AG09309 (cell line): ENCODE results near the gene MTA3.

Experiments used
- DNase-seq: peaks from one replicate; pipeline ENCODE4 v3.0.0-alpha.2; 2010; ENCODE audit warnings: low read depth
- H3K4me3 ChIP-seq: 2 replicates; pipeline ENCODE4 v1.5.1; 2011; ENCODE audit warnings: mild to moderate bottlenecking, low read depth, low read length, moderate library complexity; ENCODE audit not compliant: control insufficient read depth
- CTCF ChIP-seq: IDR thresholded peaks from 2 replicates; pipeline ENCODE4 v1.5.1; 2011; ENCODE audit warnings: mild to moderate bottlenecking, low read depth, low read length, inconsistent platforms; ENCODE audit not compliant: insufficient read depth, control insufficient read depth; ENCODE audit errors: missing control alignments

Gene MTA3

DNA sequence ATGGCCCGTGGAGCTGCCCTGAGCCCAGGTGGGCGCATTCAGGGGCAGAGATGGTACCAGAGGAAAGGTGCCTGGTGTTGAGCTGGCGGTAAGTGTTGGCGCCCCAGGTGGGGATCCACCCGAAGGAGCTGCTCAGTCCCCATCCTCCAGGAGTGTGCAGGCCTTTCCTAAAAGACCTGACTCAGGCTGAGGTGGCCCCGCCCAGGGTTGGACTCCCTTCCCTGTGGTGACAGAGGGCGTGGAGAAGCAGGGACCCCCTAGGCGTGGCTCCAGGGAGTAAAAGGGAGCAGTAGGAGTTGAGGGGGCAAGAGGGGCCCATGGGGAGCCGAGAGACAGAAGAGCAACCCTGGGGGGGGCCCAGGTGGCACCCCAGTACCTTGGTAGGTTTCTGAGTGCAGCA, 193.1 kb downstream of the MTA3 start:
- no peak for TF ChIP-seq CTCF
- H3K4me3 ChIP-seq: no peak overlapping the region
- no peak for DNase-seq

DNA sequence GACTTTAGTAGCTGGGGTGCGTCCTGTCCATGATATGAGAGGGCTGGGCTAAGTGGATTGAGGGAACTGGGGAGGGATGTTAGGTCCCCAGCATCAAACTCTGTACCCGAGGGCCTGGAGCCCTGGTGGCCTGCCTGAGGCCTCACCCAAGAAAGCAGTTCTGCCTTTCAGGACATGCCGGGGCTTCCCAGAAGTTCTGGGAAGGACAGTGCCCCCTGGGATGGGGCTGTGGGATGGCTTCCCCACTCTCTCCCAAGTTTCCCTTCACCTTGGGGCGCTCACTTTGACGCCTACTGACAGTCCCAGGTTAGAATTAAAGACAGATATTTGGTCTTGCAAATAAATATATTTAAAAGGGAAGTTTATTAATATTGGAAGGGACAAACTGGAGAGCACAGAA, 193.7 kb downstream of the MTA3 start:
- no peak overlapping the region for H3K4me3 ChIP-seq
- no peak for DNase-seq
- TF ChIP-seq CTCF: no peak

DNA sequence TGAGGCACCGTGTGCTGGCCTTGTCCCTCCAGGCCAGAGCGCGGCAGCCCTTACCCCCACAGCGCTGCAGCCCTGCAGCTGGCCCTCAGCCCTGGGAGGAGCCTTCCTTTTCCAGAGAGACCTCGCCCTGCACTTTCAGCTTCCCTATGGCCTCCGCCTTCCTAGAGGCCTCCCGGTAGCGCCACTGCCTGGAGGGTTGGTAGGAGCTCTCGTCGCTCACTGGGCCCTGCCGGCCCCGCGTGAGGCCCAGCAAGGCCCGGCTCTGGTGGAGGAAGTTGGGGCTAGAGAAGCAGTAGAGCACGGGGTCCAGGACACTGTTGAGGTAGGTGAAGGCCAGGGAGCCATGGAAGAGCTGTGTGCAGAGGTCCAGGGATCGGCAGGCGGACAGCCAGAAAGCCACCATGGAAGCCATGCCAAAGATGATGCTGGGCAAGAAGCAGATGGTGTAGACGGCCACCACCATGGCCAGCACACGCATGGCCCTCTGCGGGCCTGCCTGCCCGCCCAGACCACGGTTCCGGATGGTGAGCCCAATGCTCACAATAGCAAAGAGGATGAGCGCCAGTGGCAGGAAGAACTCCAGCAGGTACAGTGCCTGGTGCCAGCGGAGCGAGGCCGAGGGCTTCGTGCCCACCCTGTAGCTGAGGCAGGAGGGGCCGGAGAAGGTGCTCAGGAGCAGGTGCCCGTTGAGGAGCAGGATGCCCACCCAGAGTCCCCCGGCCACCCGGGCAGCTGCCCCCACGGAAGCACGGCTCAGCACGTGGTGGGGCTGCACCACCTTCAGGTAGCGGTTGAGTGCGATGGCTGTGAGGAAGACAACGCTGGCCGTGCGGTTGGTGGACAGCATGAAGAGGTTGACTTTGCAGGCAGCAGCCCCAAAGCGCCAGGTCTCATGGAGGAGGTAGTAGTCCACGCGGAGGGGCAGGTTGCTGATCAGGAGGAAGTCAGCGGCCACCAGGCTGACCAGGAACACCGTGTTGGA, 194.7 kb downstream of the MTA3 start:
- H3K4me3 ChIP-seq: no peak overlapping the region
- no peak for TF ChIP-seq CTCF
- DNase-seq: no peak

- no peak for DNase-seq
Measured at GRCh38 chr2:42764096-42764495, 195.7 kb downstream of the MTA3 start, which contains the start of gene OXER1. Gene OXER1, minus strand, starts transcription at chr2:42764135. Its CDS starts 73 bp downstream, at chr2:42764062.

GRCh38 chr2:42764901-42765300, 196.5 kb downstream of the MTA3 start:
- no peak for TF ChIP-seq CTCF

More at GRCh38 chr2:42764096-42764495, 195.7 kb downstream of the MTA3 start, which contains the start of gene OXER1:
- H3K4me3 ChIP-seq: no peak within 1 kb of the TSS
- TF ChIP-seq CTCF: no peak

DNA sequence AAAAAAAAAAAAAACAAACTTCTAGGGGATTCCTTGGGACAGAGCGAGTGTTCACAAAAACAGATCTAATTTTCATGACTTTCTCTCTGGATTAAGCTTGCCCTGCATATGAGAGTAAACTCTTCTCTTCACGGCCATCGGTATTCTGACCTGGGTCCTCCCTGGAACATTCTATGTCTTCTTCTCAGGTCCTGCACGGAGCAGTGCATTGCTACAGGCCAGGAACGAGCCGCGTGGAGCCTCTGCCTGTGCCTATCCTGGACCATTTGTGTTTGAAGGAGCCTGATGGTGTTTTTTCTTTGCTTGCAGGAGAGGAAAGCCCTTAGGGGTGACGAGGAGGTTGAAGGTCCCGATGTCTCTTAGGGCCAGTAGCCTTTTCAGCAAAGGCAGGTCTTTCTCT, 197.3 kb downstream of the MTA3 start:
- TF ChIP-seq CTCF: no peak
- H3K4me3 ChIP-seq: no peak overlapping the region

More at GRCh38 chr2:42764901-42765300, 196.5 kb downstream of the MTA3 start:
- no peak overlapping the region for H3K4me3 ChIP-seq
- no peak for DNase-seq

More for the DNA sequence above, 197.3 kb downstream of the MTA3 start:
- DNase-seq: no peak
